Suprapubic skin (tissue), 4 donors: ENCODE data around the gene PAOX.

Experiments
- EP300 ChIP-seq: sonication (generic); formaldehyde crosslinking; IDR thresholded peaks from one replicate; pipeline ENCODE4 v1.6.1; 2017; ENCODE audit warnings: antibody characterized with exemption
- POLR2A ChIP-seq, 2 donors: fragments of 450-650 bp; IDR thresholded peaks; one replicate each; pipeline ENCODE4 v1.6.1; 2017; ENCODE audit warnings: antibody characterized with exemption in 2 of 2, mild to moderate bottlenecking in 2 of 2, moderate library complexity in 2 of 2
- POLR2AphosphoS5 ChIP-seq, 3 donors: sonication (generic); formaldehyde crosslinking; IDR thresholded peaks; one replicate each; pipeline ENCODE4 v1.6.1; 2017; ENCODE audit warnings: antibody characterized with exemption in 3 of 3
- TF ChIP-seq, protein P1 (sequence below), 2 donors: fragments of 200-600 bp in 1 of 2; fragments of 450-650 bp in 1 of 2; sonication (generic) in 1 of 2; IDR thresholded peaks; one replicate each; pipeline ENCODE4 v1.5.1; 2016 to 2019; ENCODE audit warnings: antibody characterized with exemption in 2 of 2, mild to moderate bottlenecking in 1 of 2, moderate library complexity in 1 of 2

DNA sequence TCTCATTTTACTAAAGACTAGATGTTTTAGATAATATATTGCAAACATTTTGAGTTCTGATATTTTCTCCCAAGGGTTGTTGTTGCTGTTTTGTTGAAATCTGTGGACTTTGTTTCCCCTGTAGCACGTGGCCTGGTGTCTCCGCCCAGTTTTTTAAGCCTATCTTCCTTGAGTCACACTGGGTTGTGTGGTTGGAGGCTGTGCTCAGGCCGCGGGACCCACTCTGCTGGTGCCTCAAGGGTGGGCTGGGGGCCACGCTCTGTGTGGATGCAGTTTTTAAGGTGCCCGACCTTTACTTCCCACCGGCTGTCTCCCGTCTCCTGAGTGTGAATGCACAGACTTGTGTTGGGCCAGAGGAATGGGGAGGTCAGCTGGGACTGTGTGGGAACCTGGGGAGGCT is 36.1 kb upstream of the PAOX start:
- TF ChIP-seq, protein P1, sequence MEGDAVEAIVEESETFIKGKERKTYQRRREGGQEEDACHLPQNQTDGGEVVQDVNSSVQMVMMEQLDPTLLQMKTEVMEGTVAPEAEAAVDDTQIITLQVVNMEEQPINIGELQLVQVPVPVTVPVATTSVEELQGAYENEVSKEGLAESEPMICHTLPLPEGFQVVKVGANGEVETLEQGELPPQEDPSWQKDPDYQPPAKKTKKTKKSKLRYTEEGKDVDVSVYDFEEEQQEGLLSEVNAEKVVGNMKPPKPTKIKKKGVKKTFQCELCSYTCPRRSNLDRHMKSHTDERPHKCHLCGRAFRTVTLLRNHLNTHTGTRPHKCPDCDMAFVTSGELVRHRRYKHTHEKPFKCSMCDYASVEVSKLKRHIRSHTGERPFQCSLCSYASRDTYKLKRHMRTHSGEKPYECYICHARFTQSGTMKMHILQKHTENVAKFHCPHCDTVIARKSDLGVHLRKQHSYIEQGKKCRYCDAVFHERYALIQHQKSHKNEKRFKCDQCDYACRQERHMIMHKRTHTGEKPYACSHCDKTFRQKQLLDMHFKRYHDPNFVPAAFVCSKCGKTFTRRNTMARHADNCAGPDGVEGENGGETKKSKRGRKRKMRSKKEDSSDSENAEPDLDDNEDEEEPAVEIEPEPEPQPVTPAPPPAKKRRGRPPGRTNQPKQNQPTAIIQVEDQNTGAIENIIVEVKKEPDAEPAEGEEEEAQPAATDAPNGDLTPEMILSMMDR (IDR thresholded peaks at IDR 0.05), result no peak
- TF ChIP-seq POLR2A (IDR thresholded peaks at IDR 0.05) (no peak), EP300 (no peak), POLR2AphosphoS5 (IDR thresholded peaks at IDR 0.05) (no peak)
